Measurements from ENCODE around the gene SCNN1A. TPM values are rescaled to one million over a fixed set of nuclear protein-coding genes. Genes with fewer than 3 reads are reported as not detected.

Gene SCNN1A
- total and polyA plus RNA-seq, 2 donors (not counting 1 experiment from before 2014, with no cell fraction given) = 0.20 TPM; not detected in 1

- H3K4me2 ChIP-seq (replicated peaks; ENCODE audit: low read depth, low read length, poor library complexity, severe bottlenecking) = no peak overlapping the region
- H4K20me1 ChIP-seq (ENCODE audit: control insufficient read depth, insufficient read depth, low read length, poor library complexity, severe bottlenecking) = no peaks in the 10 kb centered on the region
These were observed 30.6 kb upstream of the SCNN1A start for GRCh38 chr12:6405963-6406362.

GRCh38 chr12:6404390-6404789, 29.0 kb upstream of the SCNN1A start:
- ATAC-seq (ENCODE audit: low read depth) (no peak), DNase-seq (no peak)
- CTCF ChIA-PET = no interaction called here
- WGBS (ENCODE audit: insufficient coverage) = 89% methylated on average over 3 of the region's 5 CpGs
- H3K9me3 Mint-ChIP-seq (ENCODE audit: insufficient read depth) = no peaks in the 10 kb centered on the region
- H3K27me3 Mint-ChIP-seq = peaks cover 32% of the 10 kb centered on the region
- POLR2A ChIA-PET = no interaction called here
- Histone ChIP-seq H2AFZ (ENCODE audit: insufficient read depth, low read depth, low read length, poor library complexity, severe bottlenecking) (no peak overlapping the region), H3K79me2 (ENCODE audit: control insufficient read depth, insufficient read depth, low read length) (no peaks in the 10 kb centered on the region), H3K4me3 (ENCODE audit: control extremely low read depth in 1 of 5, extremely low read depth in 1 of 5, insufficient read depth in 1 of 5, low read depth in 2 of 5, low read length in 4 of 5) (no peak overlapping the region), H3K9me3 (ENCODE audit: control extremely low read depth in 1 of 3, control insufficient read depth in 2 of 3, insufficient read depth in 1 of 3, low read length in 2 of 3) (no peaks in the 10 kb centered on the region), H3K9ac (ENCODE audit: low read length) (no peak overlapping the region), H3K36me3 (replicated peaks in 1 of 2; ENCODE audit: control extremely low read depth in 1 of 2, control insufficient read depth in 1 of 2, extremely low read depth in 1 of 2, insufficient read depth in 2 of 2, low read length in 1 of 2) (no peaks in the 10 kb centered on the region), H3K4me2 (replicated peaks; ENCODE audit: low read depth, low read length, poor library complexity, severe bottlenecking) (no peak overlapping the region), H4K20me1 (ENCODE audit: control insufficient read depth, insufficient read depth, low read length, poor library complexity, severe bottlenecking) (no peaks in the 10 kb centered on the region), H3K4me1 (ENCODE audit: control insufficient read depth in 2 of 2, insufficient read depth in 2 of 2, low read length in 2 of 2) (no peaks in the 10 kb centered on the region), H3K27ac (ENCODE audit: low read length in 2 of 2) (no peak overlapping the region), H3K27me3 (replicated peaks in 1 of 4; ENCODE audit: control extremely low read depth in 1 of 4, control insufficient read depth in 3 of 4, insufficient read depth in 4 of 4, low read length in 3 of 4) (no peaks in the 10 kb centered on the region)
- no peaks in the 10 kb centered on the region for H3K4me1 Mint-ChIP-seq
- TF ChIP-seq, protein P1, sequence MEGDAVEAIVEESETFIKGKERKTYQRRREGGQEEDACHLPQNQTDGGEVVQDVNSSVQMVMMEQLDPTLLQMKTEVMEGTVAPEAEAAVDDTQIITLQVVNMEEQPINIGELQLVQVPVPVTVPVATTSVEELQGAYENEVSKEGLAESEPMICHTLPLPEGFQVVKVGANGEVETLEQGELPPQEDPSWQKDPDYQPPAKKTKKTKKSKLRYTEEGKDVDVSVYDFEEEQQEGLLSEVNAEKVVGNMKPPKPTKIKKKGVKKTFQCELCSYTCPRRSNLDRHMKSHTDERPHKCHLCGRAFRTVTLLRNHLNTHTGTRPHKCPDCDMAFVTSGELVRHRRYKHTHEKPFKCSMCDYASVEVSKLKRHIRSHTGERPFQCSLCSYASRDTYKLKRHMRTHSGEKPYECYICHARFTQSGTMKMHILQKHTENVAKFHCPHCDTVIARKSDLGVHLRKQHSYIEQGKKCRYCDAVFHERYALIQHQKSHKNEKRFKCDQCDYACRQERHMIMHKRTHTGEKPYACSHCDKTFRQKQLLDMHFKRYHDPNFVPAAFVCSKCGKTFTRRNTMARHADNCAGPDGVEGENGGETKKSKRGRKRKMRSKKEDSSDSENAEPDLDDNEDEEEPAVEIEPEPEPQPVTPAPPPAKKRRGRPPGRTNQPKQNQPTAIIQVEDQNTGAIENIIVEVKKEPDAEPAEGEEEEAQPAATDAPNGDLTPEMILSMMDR (IDR thresholded peaks at IDR 0.05) = no peak
- TF ChIP-seq EZH2 (IDR thresholded peaks at IDR 0.05; ENCODE audit: borderline replicate concordance, insufficient read depth, low read depth, low read length, poor library complexity, severe bottlenecking) = no peak
- no peak overlapping the region for H3K4me3 Mint-ChIP-seq
- intact Hi-C loops (cut with micrococcal nuclease) = no loop called here
- H3K27ac Mint-ChIP-seq = no peak overlapping the region

More at GRCh38 chr12:6405963-6406362, 30.6 kb upstream of the SCNN1A start:
- no peak overlapping the region for H3K4me3 ChIP-seq (ENCODE audit: control extremely low read depth in 1 of 5, extremely low read depth in 1 of 5, insufficient read depth in 1 of 5, low read depth in 2 of 5, low read length in 4 of 5)
- H3K79me2 ChIP-seq (ENCODE audit: control insufficient read depth, insufficient read depth, low read length) = no peaks in the 10 kb centered on the region
- H3K9ac ChIP-seq (ENCODE audit: low read length) = no peak overlapping the region
- Mint-ChIP-seq H3K4me1 (no peaks in the 10 kb centered on the region), H3K27ac (no peak overlapping the region), H3K9me3 (ENCODE audit: insufficient read depth) (no peaks in the 10 kb centered on the region), H3K27me3 (peaks cover 30% of the 10 kb centered on the region), H3K4me3 (no peak overlapping the region)
- no peaks in the 10 kb centered on the region for H3K36me3 ChIP-seq (replicated peaks in 1 of 2; ENCODE audit: control extremely low read depth in 1 of 2, control insufficient read depth in 1 of 2, extremely low read depth in 1 of 2, insufficient read depth in 2 of 2, low read length in 1 of 2)
- ChIA-PET POLR2A (no interaction called here), CTCF (no interaction called here)
- H3K4me1 ChIP-seq (ENCODE audit: control insufficient read depth in 2 of 2, insufficient read depth in 2 of 2, low read length in 2 of 2) = no peaks in the 10 kb centered on the region
- no peaks in the 10 kb centered on the region for H3K9me3 ChIP-seq (ENCODE audit: control extremely low read depth in 1 of 3, control insufficient read depth in 2 of 3, insufficient read depth in 1 of 3, low read length in 2 of 3)
- intact Hi-C loops (cut with micrococcal nuclease) = no loop called here
- H3K27ac ChIP-seq (ENCODE audit: low read length in 2 of 2) = no peak overlapping the region
- WGBS (ENCODE audit: insufficient coverage) = 100% methylated on average over 1 of the region's 6 CpGs
- H3K27me3 ChIP-seq (replicated peaks in 1 of 4; ENCODE audit: control extremely low read depth in 1 of 4, control insufficient read depth in 3 of 4, insufficient read depth in 4 of 4, low read length in 3 of 4) = no peaks in the 10 kb centered on the region
- ATAC-seq (ENCODE audit: low read depth) (no peak), DNase-seq (no peak)
- no peak overlapping the region for H2AFZ ChIP-seq (ENCODE audit: insufficient read depth, low read depth, low read length, poor library complexity, severe bottlenecking)
- TF ChIP-seq EZH2 (IDR thresholded peaks at IDR 0.05; ENCODE audit: borderline replicate concordance, insufficient read depth, low read depth, low read length, poor library complexity, severe bottlenecking) = no peak
- TF ChIP-seq, protein P1 (IDR thresholded peaks at IDR 0.05) = no peak

Measured in B cell (primary cell).